Gastroesophageal sphincter (tissue), 4 donors: ENCODE data around the gene NCKAP5. TPM values are rescaled to one million over a fixed set of nuclear protein-coding genes. Genes with fewer than 3 reads are reported as not detected.

Experiments
- ATAC-seq: fragments of 150-250 bp; one replicate; pipeline ENCODE4 v1.9.1; 2016; ENCODE audit warnings: mild to moderate bottlenecking, moderate library complexity
- H3K27ac ChIP-seq, 4 donors: fragments of 200-600 bp; sonication (generic) in 3 of 4; 1 replicate in 3 of 4; 2 replicates in 1 of 4; pipeline ENCODE4 v1.5.1; 2016 to 2019
- H3K27me3 ChIP-seq: fragments of 200-600 bp; sonication (generic); one replicate; pipeline ENCODE4 v1.5.1; 2019
- H3K36me3 ChIP-seq, 2 donors: fragments of 200-600 bp; sonication (generic); one replicate each; pipeline ENCODE4 v1.5.1; 2019; ENCODE audit warnings: control low read depth in 1 of 2
- H3K4me1 ChIP-seq, 3 donors: fragments of 200-600 bp; sonication (generic); 1 replicate in 2 of 3; 2 replicates in 1 of 3; pipeline ENCODE4 v1.5.1; 2016 to 2019; ENCODE audit warnings: control low read depth in 2 of 3
- H3K4me3 ChIP-seq, 2 donors: fragments of 200-600 bp; sonication (generic); one replicate each; pipeline ENCODE4 v1.5.1; 2019; ENCODE audit warnings: mild to moderate bottlenecking in 1 of 2, moderate library complexity in 1 of 2
- H3K9me3 ChIP-seq, 3 donors: fragments of 200-600 bp; sonication (generic); one replicate each; pipeline ENCODE4 v1.5.1; 2017 to 2019; ENCODE audit warnings: control low read depth in 2 of 3
- CTCF ChIP-seq, 4 experiments: fragments of 200-600 bp in 2 of 4; fragments of 450-650 bp in 2 of 4; sonication (generic) in 1 of 4; IDR thresholded peaks; one replicate each; pipeline ENCODE4 v1.5.1; 2017 to 2019; ENCODE audit warnings: antibody characterized with exemption in 4 of 4, mild to moderate bottlenecking in 2 of 4, moderate library complexity in 2 of 4
- EP300 ChIP-seq: sonication (generic); formaldehyde crosslinking; IDR thresholded peaks from one replicate; pipeline ENCODE4 v1.6.1; 2017; ENCODE audit warnings: antibody characterized with exemption, mild to moderate bottlenecking
- POLR2A ChIP-seq, 2 donors: fragments of 450-650 bp; IDR thresholded peaks; one replicate each; pipeline ENCODE4 v1.6.1; 2017; ENCODE audit warnings: antibody characterized with exemption in 2 of 2, mild to moderate bottlenecking in 2 of 2, moderate library complexity in 1 of 2
- POLR2AphosphoS5 ChIP-seq: sonication (generic); formaldehyde crosslinking; IDR thresholded peaks from one replicate; pipeline ENCODE4 v1.6.1; 2017; ENCODE audit warnings: antibody characterized with exemption
- WGBS, 2 donors: methylation state at CpG; one replicate each; pipeline ENCODE4 v1.1.5; 2018; ENCODE audit warnings: low coverage in 1 of 2; 5-methylcytosine and 5-hydroxymethylcytosine counted together
- total RNA-seq, 4 donors: library from RNA; depleted of rRNA; stranded (reverse); fragments of >200 nt; gene quantifications; one replicate each; pipeline ENCODE4 v1.1.0, GENCODE V29; 2016

The NCKAP5 gene
- total RNA-seq, 4 donors from 2014 or later: 0.16 to 0.57 (median 0.33) TPM

GRCh38 chr2:133434959-133435668 is 133.1 kb downstream of the NCKAP5 start:
- no peaks in the 10 kb centered on the region for H3K27me3 ChIP-seq
- H3K27ac ChIP-seq: no peak overlapping the region
- H3K9me3 ChIP-seq: no peaks in the 10 kb centered on the region
- no peak for TF ChIP-seq POLR2AphosphoS5
- TF ChIP-seq EP300: no peak
- TF ChIP-seq CTCF (IDR thresholded peaks at IDR 0.05): no peak
- no peak for TF ChIP-seq POLR2A (IDR thresholded peaks at IDR 0.05)
- WGBS, 2 donors: 17 to 59% methylated on average over 1 to 5 of the region's 5 CpGs
- no peaks in the 10 kb centered on the region for H3K4me1 ChIP-seq
- no peaks in the 10 kb centered on the region for H3K36me3 ChIP-seq
- no peak for ATAC-seq
- H3K4me3 ChIP-seq: no peak overlapping the region

GRCh38 chr2:133433455-133434451 is 134.5 kb downstream of the NCKAP5 start:
- TF ChIP-seq POLR2AphosphoS5 (no peak), EP300 (no peak), CTCF (IDR thresholded peaks at IDR 0.05) (no peak), POLR2A (IDR thresholded peaks at IDR 0.05) (no peak)

GRCh38 chr2:133432778-133433177 is 135.5 kb downstream of the NCKAP5 start:
- H3K9me3 ChIP-seq: no peaks in the 10 kb centered on the region
- no peak for TF ChIP-seq EP300
- no peak for TF ChIP-seq POLR2A (IDR thresholded peaks at IDR 0.05)
- TF ChIP-seq CTCF (IDR thresholded peaks at IDR 0.05): no peak
- TF ChIP-seq POLR2AphosphoS5: no peak
- H3K4me1 ChIP-seq: no peaks in the 10 kb centered on the region
- H3K36me3 ChIP-seq: no peaks in the 10 kb centered on the region
- no peaks in the 10 kb centered on the region for H3K27me3 ChIP-seq
- no peak overlapping the region for H3K4me3 ChIP-seq
- no peak for ATAC-seq
- no peak overlapping the region for H3K27ac ChIP-seq

More at GRCh38 chr2:133433455-133434451, 134.5 kb downstream of the NCKAP5 start:
- 58 to 63% methylated on average over 5 of the region's 5 CpGs for WGBS, 2 donors
- Histone ChIP-seq H3K4me3 (no peak overlapping the region), H3K27ac (no peak overlapping the region), H3K4me1 (no peaks in the 10 kb centered on the region), H3K36me3 (no peaks in the 10 kb centered on the region), H3K9me3 (no peaks in the 10 kb centered on the region), H3K27me3 (no peaks in the 10 kb centered on the region)
- ATAC-seq: no peak

- H3K27me3 ChIP-seq: no peaks in the 10 kb centered on the region
- ATAC-seq: no peak
- TF ChIP-seq POLR2AphosphoS5 (no peak), EP300 (no peak), POLR2A (IDR thresholded peaks at IDR 0.05) (no peak), CTCF (IDR thresholded peaks at IDR 0.05) (no peak)
- no peaks in the 10 kb centered on the region for H3K4me1 ChIP-seq
- WGBS, 2 donors: 38 to 50% methylated on average over 4 of the region's 4 CpGs
- H3K36me3 ChIP-seq: no peaks in the 10 kb centered on the region
- H3K4me3 ChIP-seq: no peak overlapping the region
- H3K27ac ChIP-seq: no peak overlapping the region
- no peaks in the 10 kb centered on the region for H3K9me3 ChIP-seq
Observed at GRCh38 chr2:133431289-133431688, 137.0 kb downstream of the NCKAP5 start.
